Stomach (tissue), 4 donors: ENCODE measurements around the gene ARL11.

Source experiments
- POLR2A ChIP-seq, 4 donors: fragments of 450-650 bp; IDR thresholded peaks; one replicate each; pipeline ENCODE4 v1.6.1; 2016; ENCODE audit warnings: antibody characterized with exemption in 4 of 4, control low read depth in 2 of 4, mild to moderate bottlenecking in 1 of 4, moderate library complexity in 1 of 4
- TF ChIP-seq, protein P1 (sequence below), 7 experiments: fragments of 450-650 bp in 4 of 7; fragments of 200-600 bp in 3 of 7; sonication (generic) in 3 of 7; IDR thresholded peaks; one replicate each; pipeline ENCODE4 v1.5.1; 2016 to 2019; ENCODE audit warnings: antibody characterized with exemption in 7 of 7, control low read depth in 2 of 7, mild to moderate bottlenecking in 1 of 7

GRCh38 chr13:49597043-49597641 lies 31.2 kb upstream of the ARL11 start:
- TF ChIP-seq POLR2A (IDR thresholded peaks at IDR 0.05) = no peak
- TF ChIP-seq, protein P1, sequence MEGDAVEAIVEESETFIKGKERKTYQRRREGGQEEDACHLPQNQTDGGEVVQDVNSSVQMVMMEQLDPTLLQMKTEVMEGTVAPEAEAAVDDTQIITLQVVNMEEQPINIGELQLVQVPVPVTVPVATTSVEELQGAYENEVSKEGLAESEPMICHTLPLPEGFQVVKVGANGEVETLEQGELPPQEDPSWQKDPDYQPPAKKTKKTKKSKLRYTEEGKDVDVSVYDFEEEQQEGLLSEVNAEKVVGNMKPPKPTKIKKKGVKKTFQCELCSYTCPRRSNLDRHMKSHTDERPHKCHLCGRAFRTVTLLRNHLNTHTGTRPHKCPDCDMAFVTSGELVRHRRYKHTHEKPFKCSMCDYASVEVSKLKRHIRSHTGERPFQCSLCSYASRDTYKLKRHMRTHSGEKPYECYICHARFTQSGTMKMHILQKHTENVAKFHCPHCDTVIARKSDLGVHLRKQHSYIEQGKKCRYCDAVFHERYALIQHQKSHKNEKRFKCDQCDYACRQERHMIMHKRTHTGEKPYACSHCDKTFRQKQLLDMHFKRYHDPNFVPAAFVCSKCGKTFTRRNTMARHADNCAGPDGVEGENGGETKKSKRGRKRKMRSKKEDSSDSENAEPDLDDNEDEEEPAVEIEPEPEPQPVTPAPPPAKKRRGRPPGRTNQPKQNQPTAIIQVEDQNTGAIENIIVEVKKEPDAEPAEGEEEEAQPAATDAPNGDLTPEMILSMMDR (IDR thresholded peaks at IDR 0.05) = no peak
